GM13976 (cell line): ENCODE results near the gene NLGN4X.
"Not testable (repeated sequence)": the region's sequence is repeated elsewhere in the genome, so short reads cannot be mapped to it uniquely, and the experiment has no call there.

ENCODE experiments used
- DNase-seq: peaks from one replicate; pipeline ENCODE4 v3.0.0; 2012; ENCODE audit warnings: low spot score
- in situ Hi-C: fragments of 300-500 bp; cut with MboI; formaldehyde crosslinking; loops from one replicate; pipeline ENCODE4 v1.12.0; 2022; ENCODE audit warnings: low sequenced_read_pairs, mixed read lengths, inconsistent platforms; ENCODE audit not compliant: unreplicated experiment
- TF ChIP-seq, protein P1 (sequence below): IDR thresholded peaks from 2 replicates; pipeline ENCODE4 v1.5.1; 2012; ENCODE audit warnings: borderline replicate concordance, mild to moderate bottlenecking; ENCODE audit not compliant: insufficient read depth; ENCODE audit errors: extremely low read depth, missing control alignments, control extremely low read depth

The NLGN4X gene

GRCh38 chrX:5928224-5928623 is 300.4 kb downstream of the NLGN4X start:
- no peak for DNase-seq
- in situ Hi-C loops: no loop called here
- TF ChIP-seq, protein P1, sequence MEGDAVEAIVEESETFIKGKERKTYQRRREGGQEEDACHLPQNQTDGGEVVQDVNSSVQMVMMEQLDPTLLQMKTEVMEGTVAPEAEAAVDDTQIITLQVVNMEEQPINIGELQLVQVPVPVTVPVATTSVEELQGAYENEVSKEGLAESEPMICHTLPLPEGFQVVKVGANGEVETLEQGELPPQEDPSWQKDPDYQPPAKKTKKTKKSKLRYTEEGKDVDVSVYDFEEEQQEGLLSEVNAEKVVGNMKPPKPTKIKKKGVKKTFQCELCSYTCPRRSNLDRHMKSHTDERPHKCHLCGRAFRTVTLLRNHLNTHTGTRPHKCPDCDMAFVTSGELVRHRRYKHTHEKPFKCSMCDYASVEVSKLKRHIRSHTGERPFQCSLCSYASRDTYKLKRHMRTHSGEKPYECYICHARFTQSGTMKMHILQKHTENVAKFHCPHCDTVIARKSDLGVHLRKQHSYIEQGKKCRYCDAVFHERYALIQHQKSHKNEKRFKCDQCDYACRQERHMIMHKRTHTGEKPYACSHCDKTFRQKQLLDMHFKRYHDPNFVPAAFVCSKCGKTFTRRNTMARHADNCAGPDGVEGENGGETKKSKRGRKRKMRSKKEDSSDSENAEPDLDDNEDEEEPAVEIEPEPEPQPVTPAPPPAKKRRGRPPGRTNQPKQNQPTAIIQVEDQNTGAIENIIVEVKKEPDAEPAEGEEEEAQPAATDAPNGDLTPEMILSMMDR: no peak

GRCh38 chrX:5916945-5917344 is 311.7 kb downstream of the NLGN4X start:
- TF ChIP-seq, protein P1: no peak
- no peak for DNase-seq
- in situ Hi-C loops: no loop called here

- in situ Hi-C loops: no loop called here
- TF ChIP-seq, protein P1: no peak
- no peak for DNase-seq
Measured at GRCh38 chrX:5915783-5916182, 312.9 kb downstream of the NLGN4X start.

DNA sequence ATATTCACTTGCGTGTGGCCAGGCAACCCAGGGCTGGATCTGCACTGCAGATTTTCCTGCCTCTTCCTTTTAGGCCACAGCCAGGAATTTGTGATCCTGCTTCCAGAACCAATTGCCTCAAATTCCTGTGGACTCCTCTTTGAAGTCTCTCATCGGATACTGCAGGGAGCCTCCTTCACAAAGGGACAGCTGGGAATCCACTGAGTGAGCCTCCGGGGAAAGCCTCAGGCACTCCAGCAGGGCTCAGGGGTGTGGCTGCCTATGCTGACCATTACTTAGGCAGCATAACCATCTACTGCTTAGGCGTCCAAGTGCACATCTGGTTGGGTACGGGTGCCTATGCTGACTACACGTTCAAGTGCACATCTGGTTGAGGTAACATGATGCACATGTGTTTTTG is 321.5 kb downstream of the NLGN4X start:
- in situ Hi-C loops: no loop called here
- no peak for DNase-seq
- TF ChIP-seq, protein P1: no peak

DNA sequence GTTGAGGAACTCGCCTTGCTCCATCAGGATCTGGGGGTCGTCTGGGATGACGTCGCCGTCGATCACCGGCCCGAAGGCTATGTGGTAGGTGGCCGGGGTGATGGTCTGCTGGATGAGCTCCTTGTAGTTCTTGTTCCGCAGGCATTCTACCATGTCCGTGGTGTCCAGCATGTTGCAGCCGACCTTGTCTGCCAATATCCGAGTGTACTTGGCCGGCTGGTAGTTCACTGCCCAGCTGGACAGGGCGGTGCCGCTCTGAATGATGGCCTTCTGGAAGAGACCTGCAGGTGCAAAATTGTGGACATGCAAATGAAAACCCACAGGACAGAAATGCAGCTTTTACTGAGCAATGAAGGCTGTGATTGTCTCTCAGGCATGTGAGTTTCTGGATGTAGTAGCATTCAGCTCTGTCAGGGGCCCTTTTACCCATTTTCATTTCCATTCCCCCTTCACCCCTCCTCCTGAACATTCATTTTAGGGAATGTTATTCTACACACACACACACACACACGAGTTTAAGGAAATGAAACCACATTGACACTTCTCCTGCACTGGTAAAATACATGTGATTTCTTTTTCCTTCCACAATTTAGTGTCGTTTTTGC is 325.0 kb downstream of the NLGN4X start:
- in situ Hi-C loops: not testable (repeated sequence)

DNA sequence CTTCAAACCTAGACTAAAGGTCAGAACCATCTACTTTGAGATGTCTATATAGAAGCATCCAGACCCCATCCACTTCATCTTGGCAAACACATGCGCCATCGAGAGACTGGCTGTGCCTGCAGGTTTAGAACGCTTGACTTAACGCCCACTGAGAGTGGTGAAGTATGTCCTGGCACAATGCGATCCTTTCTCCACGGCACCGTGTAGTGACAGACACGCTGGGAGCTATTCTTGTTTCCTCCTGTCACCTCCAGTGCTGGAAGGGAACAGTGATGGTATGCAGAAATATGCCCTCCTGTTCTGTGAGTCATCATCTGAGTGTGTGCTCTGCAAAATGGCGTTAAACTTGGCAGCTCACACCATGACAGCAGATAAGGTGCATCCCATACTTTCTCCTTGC is 330.2 kb downstream of the NLGN4X start:
- in situ Hi-C loops: no loop called here
- TF ChIP-seq, protein P1: no peak
- no peak for DNase-seq

More for the DNA sequence above, 325.0 kb downstream of the NLGN4X start:
- DNase-seq: not testable (repeated sequence)

GRCh38 chrX:5891378-5891777 is 337.3 kb downstream of the NLGN4X start:
- no peak for DNase-seq
- in situ Hi-C loops: no loop called here
- TF ChIP-seq, protein P1: no peak
